ENCODE data around the gene YWHAE. TPM values are rescaled to one million over a fixed set of nuclear protein-coding genes. Genes with fewer than 3 reads are reported as not detected.
"Not testable (repeated sequence)": the region's sequence is repeated elsewhere in the genome, so short reads cannot be mapped to it uniquely, and the experiment has no call there.

Gene YWHAE
- total and polyA plus RNA-seq, 10 donors = 104 to 645 (median 281) TPM

DNA sequence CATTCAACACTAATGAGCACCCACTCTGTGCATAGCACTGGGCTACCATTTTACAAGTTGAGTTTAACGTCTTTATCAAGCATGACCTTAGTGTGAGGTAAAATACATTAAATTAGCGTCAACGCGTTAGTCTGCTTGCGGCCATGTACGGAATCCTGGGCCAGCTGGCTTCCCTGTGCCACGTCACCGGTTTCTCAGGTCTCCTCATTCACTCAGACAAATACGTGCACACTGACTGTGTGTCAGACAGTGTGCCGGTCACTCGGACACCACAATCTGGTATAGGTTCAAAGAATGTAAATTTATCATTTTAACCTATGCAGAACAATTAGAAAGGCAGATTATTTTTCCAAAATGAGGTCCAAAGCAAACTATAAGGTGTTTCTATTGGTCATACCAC, 21.4 kb upstream of the YWHAE start:
- no peak overlapping the region for H3K4me3 ChIP-seq
- TF ChIP-seq POLR2AphosphoS5 (IDR thresholded peaks at IDR 0.05) (no peak), POLR2A (IDR thresholded peaks at IDR 0.05) (no peak)
- TF ChIP-seq, protein P1, sequence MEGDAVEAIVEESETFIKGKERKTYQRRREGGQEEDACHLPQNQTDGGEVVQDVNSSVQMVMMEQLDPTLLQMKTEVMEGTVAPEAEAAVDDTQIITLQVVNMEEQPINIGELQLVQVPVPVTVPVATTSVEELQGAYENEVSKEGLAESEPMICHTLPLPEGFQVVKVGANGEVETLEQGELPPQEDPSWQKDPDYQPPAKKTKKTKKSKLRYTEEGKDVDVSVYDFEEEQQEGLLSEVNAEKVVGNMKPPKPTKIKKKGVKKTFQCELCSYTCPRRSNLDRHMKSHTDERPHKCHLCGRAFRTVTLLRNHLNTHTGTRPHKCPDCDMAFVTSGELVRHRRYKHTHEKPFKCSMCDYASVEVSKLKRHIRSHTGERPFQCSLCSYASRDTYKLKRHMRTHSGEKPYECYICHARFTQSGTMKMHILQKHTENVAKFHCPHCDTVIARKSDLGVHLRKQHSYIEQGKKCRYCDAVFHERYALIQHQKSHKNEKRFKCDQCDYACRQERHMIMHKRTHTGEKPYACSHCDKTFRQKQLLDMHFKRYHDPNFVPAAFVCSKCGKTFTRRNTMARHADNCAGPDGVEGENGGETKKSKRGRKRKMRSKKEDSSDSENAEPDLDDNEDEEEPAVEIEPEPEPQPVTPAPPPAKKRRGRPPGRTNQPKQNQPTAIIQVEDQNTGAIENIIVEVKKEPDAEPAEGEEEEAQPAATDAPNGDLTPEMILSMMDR (IDR thresholded peaks at IDR 0.05 in 8 of 11, conservative IDR thresholded peaks at IDR 0.05 in 3 of 11) = no peak
- H3K4me1 ChIP-seq = no peaks in the 10 kb centered on the region
- no peak for DNase-seq
- H3K9me3 ChIP-seq = no peaks in the 10 kb centered on the region
- H3K27ac ChIP-seq = no peak overlapping the region
- WGBS, 5 donors = 96 to 98% (median 96%) methylated on average over 11 of the region's 11 CpGs
- H3K36me3 ChIP-seq = peaks cover 0 to 98% (median 57%) of the 10 kb centered on the region in 6 donors
- no peaks in the 10 kb centered on the region for H3K27me3 ChIP-seq (replicated peaks in 1 of 7)
- intact Hi-C loops (cut with DNase I; ENCODE audit: low total_unique reads) = no loop called here

- intact Hi-C loops (cut with DNase I; ENCODE audit: low total_unique reads) = no loop called here
- TF ChIP-seq POLR2A (IDR thresholded peaks at IDR 0.05) (no peak), POLR2AphosphoS5 (IDR thresholded peaks at IDR 0.05) (no peak)
- TF ChIP-seq, protein P1 (IDR thresholded peaks at IDR 0.05 in 8 of 11, conservative IDR thresholded peaks at IDR 0.05 in 3 of 11) = no peak
- Histone ChIP-seq H3K27me3 (replicated peaks in 1 of 7) (no peaks in the 10 kb centered on the region), H3K4me3 (no peak overlapping the region), H3K36me3 (peaks cover 0 to 98% (median 55%) of the 10 kb centered on the region in 6 donors), H3K9me3 (no peaks in the 10 kb centered on the region), H3K4me1 (no peaks in the 10 kb centered on the region), H3K27ac (no peak overlapping the region)
- 81 to 95% (median 90%) methylated on average over 2 of the region's 2 CpGs for WGBS, 5 donors
- DNase-seq = no peak
Observed at GRCh38 chr17:1420981-1421380, 21.0 kb upstream of the YWHAE start.

DNA sequence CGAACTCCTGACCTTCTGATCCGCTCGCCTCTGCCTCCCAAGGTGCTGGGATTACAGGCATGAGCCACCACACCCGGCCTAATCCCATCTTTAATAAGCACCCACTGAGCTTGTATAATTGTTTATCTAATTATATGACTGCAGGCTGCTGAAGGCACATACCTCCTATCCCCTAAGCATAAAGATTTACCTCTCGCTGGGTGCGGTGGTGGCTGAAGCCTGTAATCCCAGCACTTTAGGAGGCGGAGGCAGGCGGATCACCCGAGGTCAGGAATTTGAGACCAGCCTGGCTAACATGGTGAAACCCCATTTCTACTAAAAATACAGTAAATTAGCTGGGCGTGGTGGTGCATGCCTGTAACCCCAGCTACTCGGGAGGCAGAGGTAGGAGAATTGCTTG, 20.1 kb upstream of the YWHAE start:
- Histone ChIP-seq H3K36me3 (peaks cover 0 to 93% (median 51%) of the 10 kb centered on the region in 6 donors), H3K4me3 (no peak overlapping the region), H3K27ac (no peak overlapping the region), H3K27me3 (replicated peaks in 1 of 7) (no peaks in the 10 kb centered on the region), H3K4me1 (no peaks in the 10 kb centered on the region), H3K9me3 (no peaks in the 10 kb centered on the region)
- 95 to 99% (median 98%) methylated on average over 11 of the region's 11 CpGs for WGBS, 5 donors
- TF ChIP-seq, protein P1 (IDR thresholded peaks at IDR 0.05 in 8 of 11, conservative IDR thresholded peaks at IDR 0.05 in 3 of 11) = no peak
- TF ChIP-seq POLR2AphosphoS5 (IDR thresholded peaks at IDR 0.05) (no peak), POLR2A (IDR thresholded peaks at IDR 0.05) (no peak)
- intact Hi-C loops (cut with DNase I; ENCODE audit: low total_unique reads) = no loop called here
- no peak for DNase-seq

GRCh38 chr17:1418476-1418875, 18.5 kb upstream of the YWHAE start:
- peaks cover 0 to 76% (median 40%) of the 10 kb centered on the region in 6 donors for H3K36me3 ChIP-seq
- H3K27ac ChIP-seq; H3K4me3 ChIP-seq; H3K27me3 ChIP-seq (replicated peaks in 1 of 7); H3K9me3 ChIP-seq; DNase-seq; intact Hi-C loops (cut with DNase I; ENCODE audit: low total_unique reads); H3K4me1 ChIP-seq: not testable (repeated sequence)
- 90 to 99% (median 94%) methylated on average over 10 of the region's 10 CpGs for WGBS, 5 donors

GRCh38 chr17:1416414-1416813, 16.4 kb upstream of the YWHAE start:
- WGBS, 5 donors = 94 to 99% (median 98%) methylated on average over 5 of the region's 5 CpGs
- DNase-seq = no peak
- TF ChIP-seq POLR2AphosphoS5 (IDR thresholded peaks at IDR 0.05) = no peak
- TF ChIP-seq, protein P1 (IDR thresholded peaks at IDR 0.05 in 8 of 11, conservative IDR thresholded peaks at IDR 0.05 in 3 of 11) = no peak
- TF ChIP-seq POLR2A (IDR thresholded peaks at IDR 0.05) = no peak
- Histone ChIP-seq H3K27ac (no peak overlapping the region), H3K4me1 (peaks cover 0 to 7% (median 4%) of the 10 kb centered on the region in 6 donors), H3K4me3 (no peak overlapping the region), H3K9me3 (no peaks in the 10 kb centered on the region), H3K36me3 (peaks cover 0 to 55% (median 22%) of the 10 kb centered on the region in 6 donors), H3K27me3 (replicated peaks in 1 of 7) (no peaks in the 10 kb centered on the region)
- intact Hi-C loops (cut with DNase I; ENCODE audit: low total_unique reads) = no loop called here

Data from spleen (tissue), 11 donors.